Body of pancreas (tissue), 4 donors: ENCODE results near the gene NCAPD2. TPM values are rescaled to one million over a fixed set of nuclear protein-coding genes. Genes with fewer than 3 reads are reported as not detected.
"Not testable (repeated sequence)": the region's sequence is repeated elsewhere in the genome, so short reads cannot be mapped to it uniquely, and the experiment has no call there.

Experiments used
- ATAC-seq: fragments of 150-250 bp; one replicate; pipeline ENCODE4 v1.9.1; 2016
- DNase-seq, 4 donors: peaks; one replicate each; pipeline ENCODE4 v3.0.0-alpha.2; 2019
- H3K27ac ChIP-seq, 4 donors: fragments of 200-600 bp; sonication (generic); 1 replicate in 3 of 4; 2 replicates in 1 of 4; pipeline versions ENCODE4 v1.5.1 to v1.6.1; 2016 to 2019; ENCODE audit warnings: mild to moderate bottlenecking in 1 of 4, mixed read lengths in 1 of 4, moderate library complexity in 1 of 4
- H3K27me3 ChIP-seq, 2 donors: fragments of 200-600 bp; sonication (generic); one replicate each; pipeline ENCODE4 v1.6.0; 2016; ENCODE audit warnings: mild to moderate bottlenecking in 1 of 2
- H3K36me3 ChIP-seq, 2 donors: fragments of 200-600 bp; sonication (generic); replicated peaks in 1 of 2; 2 replicates each; pipeline ENCODE4 v1.5.1; 2016; ENCODE audit warnings: low read depth in 2 of 2; ENCODE audit not compliant: insufficient read depth in 1 of 2
- H3K4me1 ChIP-seq: fragments of 200-600 bp; sonication (generic); one replicate; pipeline ENCODE4 v1.6.0; 2016
- H3K4me3 ChIP-seq, 2 donors: fragments of 200-600 bp; sonication (generic); 1 replicate in 1 of 2; 2 replicates in 1 of 2; pipeline ENCODE4 v1.5.1; 2016 to 2019
- H3K9me3 ChIP-seq, 3 donors: fragments of 200-600 bp; sonication (generic); 1 replicate in 2 of 3; 2 replicates in 1 of 3; pipeline ENCODE4 v1.5.1; 2016
- CTCF ChIP-seq, 7 experiments: fragments of 450-650 bp in 4 of 7; fragments of 200-600 bp in 3 of 7; sonication (generic) in 3 of 7; IDR thresholded peaks; one replicate each; pipeline ENCODE4 v1.5.1; 2016 to 2019; ENCODE audit warnings: antibody characterized with exemption in 7 of 7
- POLR2A ChIP-seq, 3 donors: fragments of 450-650 bp; IDR thresholded peaks; one replicate each; pipeline ENCODE4 v1.6.1; 2016; ENCODE audit warnings: antibody characterized with exemption in 3 of 3, mild to moderate bottlenecking in 2 of 3
- WGBS, 2 donors: methylation state at CpG; one replicate each; pipeline ENCODE4 v1.1.5; 2017; 5-methylcytosine and 5-hydroxymethylcytosine counted together
- intact Hi-C: fragments of 100-400 bp; cut with DNase I; formaldehyde crosslinking; loops from one replicate; pipeline ENCODE4 v1.15.1; 2023
- total RNA-seq, 2 donors: library from RNA; depleted of rRNA; stranded (reverse); fragments of >200 nt; gene quantifications; one replicate each; pipeline ENCODE4 v1.1.0, GENCODE V29; 2016

Gene NCAPD2
- total RNA-seq, 2 donors from 2014 or later, result 9.3 to 46.1 TPM

- Histone ChIP-seq H3K27me3 (no peaks in the 10 kb centered on the region), H3K9me3 (no peaks in the 10 kb centered on the region), H3K4me1 (peaks cover 44% of the 10 kb centered on the region), H3K27ac (peak overlapping the region; percentile 79 to 95 (median 86)), H3K4me3 (peak overlapping the region in 1 of 2 donors; percentile 91), H3K36me3 (peaks cover 0 to 21% of the 10 kb centered on the region in 2 donors)
- intact Hi-C loops, result no loop called here
- ATAC-seq (no peak), DNase-seq (no peak)
- no peak for TF ChIP-seq CTCF (IDR thresholded peaks at IDR 0.05)
- no peak for TF ChIP-seq POLR2A (IDR thresholded peaks at IDR 0.05)
- WGBS, 2 donors, result 11 to 20% methylated on average over 3 to 6 of the region's 6 CpGs
Measured at GRCh38 chr12:6535697-6535946, 41.7 kb downstream of the NCAPD2 start.

GRCh38 chr12:6535960-6536847 lies 42.3 kb downstream of the NCAPD2 start:
- 68 to 75% methylated on average over 8 to 9 of the region's 10 CpGs for WGBS, 2 donors
- Histone ChIP-seq H3K9me3 (no peaks in the 10 kb centered on the region), H3K27me3 (no peaks in the 10 kb centered on the region), H3K4me3 (no peak overlapping the region), H3K4me1 (peaks cover 44% of the 10 kb centered on the region), H3K27ac (peak overlapping the region in 3 of 4 donors; percentile 80 to 95 (median 91)), H3K36me3 (peaks cover 0 to 17% of the 10 kb centered on the region in 2 donors)
- intact Hi-C loops, result no loop called here
- no peak for TF ChIP-seq POLR2A (IDR thresholded peaks at IDR 0.05)
- TF ChIP-seq CTCF (IDR thresholded peaks at IDR 0.05), result no peak
- ATAC-seq (no peak), DNase-seq (no peak)

- WGBS, 2 donors, result 74 to 78% methylated on average over 13 to 18 of the region's 19 CpGs
- peak overlapping the region in 3 of 4 donors; percentile 61 to 91 (median 73) for H3K27ac ChIP-seq
- intact Hi-C loops, result no loop called here
Measured at GRCh38 chr12:6536894-6537579, 43.1 kb downstream of the NCAPD2 start.

GRCh38 chr12:6537580-6538419 lies 43.9 kb downstream of the NCAPD2 start:
- DNase-seq, result peak; percentile 85 to 87 (median 86)
- H3K4me3 ChIP-seq, H3K9me3 ChIP-seq, H3K27me3 ChIP-seq, ATAC-seq, intact Hi-C loops: not testable (repeated sequence)
- H3K27ac ChIP-seq, result peak overlapping the region in 3 of 4 donors; percentile 61 to 91 (median 73)
- WGBS, 2 donors, result 31 to 44% methylated on average over 9 to 17 of the region's 17 CpGs
- TF ChIP-seq POLR2A (IDR thresholded peaks at IDR 0.05), result peak in 1 of 3 donors; percentile 17
- TF ChIP-seq CTCF (IDR thresholded peaks at IDR 0.05), result peak; percentile 77 to 89 (median 86)
- H3K36me3 ChIP-seq, result peaks cover 0 to 17% of the 10 kb centered on the region in 2 donors
- H3K4me1 ChIP-seq, result peaks cover 34% of the 10 kb centered on the region

More at GRCh38 chr12:6536894-6537579, 43.1 kb downstream of the NCAPD2 start:
- Histone ChIP-seq H3K36me3 (peaks cover 0 to 17% of the 10 kb centered on the region in 2 donors), H3K9me3 (no peaks in the 10 kb centered on the region), H3K4me1 (peaks cover 41% of the 10 kb centered on the region), H3K4me3 (no peak overlapping the region), H3K27me3 (no peaks in the 10 kb centered on the region)
- ATAC-seq, result no peak
- TF ChIP-seq CTCF (IDR thresholded peaks at IDR 0.05) (no peak), POLR2A (IDR thresholded peaks at IDR 0.05) (no peak)
- DNase-seq, result no peak
